Stomach smooth muscle (tissue), 2 donors: Measurements from ENCODE around the gene RAB21.
"Not testable (repeated sequence)": the region's sequence is repeated elsewhere in the genome, so short reads cannot be mapped to it uniquely, and the experiment has no call there.

Source experiments
- H3K27ac ChIP-seq: one replicate; pipeline ENCODE4 v1.7.0; 2013; ENCODE audit warnings: mild to moderate bottlenecking, low read length, inconsistent platforms
- H3K27me3 ChIP-seq, 2 donors: one replicate each; pipeline ENCODE4 v1.7.0; 2013; ENCODE audit warnings: low read length in 2 of 2; ENCODE audit not compliant: insufficient read depth in 2 of 2, control insufficient read depth in 1 of 2
- H3K36me3 ChIP-seq, 2 donors: one replicate each; pipeline ENCODE4 v1.7.0; 2013; ENCODE audit warnings: low read length in 2 of 2; ENCODE audit not compliant: control insufficient read depth in 2 of 2, insufficient read depth in 2 of 2
- H3K4me1 ChIP-seq: one replicate; pipeline ENCODE4 v1.7.0; 2013; ENCODE audit warnings: low read length; ENCODE audit not compliant: control insufficient read depth, insufficient read depth
- H3K4me3 ChIP-seq, 2 donors: one replicate each; pipeline ENCODE4 v1.7.0; 2013; ENCODE audit warnings: low read length in 2 of 2
- H3K9ac ChIP-seq, 2 donors: one replicate each; pipeline ENCODE4 v1.7.0; 2013; ENCODE audit warnings: low read length in 2 of 2, mild to moderate bottlenecking in 1 of 2
- H3K9me3 ChIP-seq, 2 donors: one replicate each; pipeline ENCODE4 v1.7.0; 2013; ENCODE audit warnings: low read length in 2 of 2; ENCODE audit not compliant: control insufficient read depth in 2 of 2
- donor health status: healthy.
- donor health status: Pancreatic carcinoma.

Gene RAB21

DNA sequence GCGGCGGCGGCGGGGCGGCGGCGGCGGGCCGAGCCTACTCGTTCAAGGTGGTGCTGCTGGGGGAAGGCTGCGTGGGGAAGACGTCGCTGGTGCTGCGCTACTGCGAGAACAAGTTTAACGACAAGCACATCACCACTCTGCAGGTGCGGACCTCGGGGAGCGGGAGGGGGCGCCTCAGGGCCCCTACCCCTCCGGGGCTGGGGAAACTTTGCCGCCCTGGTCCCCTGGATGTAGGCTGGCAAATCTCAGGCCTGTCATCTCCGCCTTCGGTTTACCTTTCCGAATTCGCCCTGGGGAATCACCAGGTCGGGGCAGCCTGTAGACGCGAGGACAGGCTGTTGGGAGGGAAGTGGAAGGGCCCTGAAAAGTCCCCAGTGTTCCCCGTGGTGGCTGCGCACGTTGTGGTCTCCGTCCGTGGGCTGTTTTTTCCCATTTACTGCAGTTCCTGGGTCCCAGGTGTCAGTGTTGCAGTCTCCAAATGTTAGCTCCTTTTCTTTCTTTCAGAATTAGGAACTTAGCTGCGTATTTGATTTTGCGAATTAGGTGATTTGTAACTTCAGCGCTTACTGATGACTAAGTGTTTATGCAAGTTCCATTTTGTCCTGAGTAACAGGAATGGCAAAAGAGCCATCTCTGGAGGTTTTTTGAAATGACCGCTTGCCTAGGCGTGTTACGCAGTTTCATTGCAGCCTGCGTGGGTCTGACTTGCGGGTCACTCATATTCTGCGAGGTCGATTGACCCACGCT is 656 bp downstream of the RAB21 start:
- Histone ChIP-seq H3K27me3 (no peaks in the 10 kb centered on the region), H3K36me3 (peaks cover 0 to 10% of the 10 kb centered on the region in 2 donors), H3K4me3 (peak overlapping the region; percentile 64 to 93), H3K9me3 (peaks cover 0 to 5% of the 10 kb centered on the region in 2 donors), H3K9ac (peak overlapping the region; percentile 81 to 93), H3K4me1 (peaks cover 7% of the 10 kb centered on the region), H3K27ac (peak overlapping the region; percentile 86)

DNA sequence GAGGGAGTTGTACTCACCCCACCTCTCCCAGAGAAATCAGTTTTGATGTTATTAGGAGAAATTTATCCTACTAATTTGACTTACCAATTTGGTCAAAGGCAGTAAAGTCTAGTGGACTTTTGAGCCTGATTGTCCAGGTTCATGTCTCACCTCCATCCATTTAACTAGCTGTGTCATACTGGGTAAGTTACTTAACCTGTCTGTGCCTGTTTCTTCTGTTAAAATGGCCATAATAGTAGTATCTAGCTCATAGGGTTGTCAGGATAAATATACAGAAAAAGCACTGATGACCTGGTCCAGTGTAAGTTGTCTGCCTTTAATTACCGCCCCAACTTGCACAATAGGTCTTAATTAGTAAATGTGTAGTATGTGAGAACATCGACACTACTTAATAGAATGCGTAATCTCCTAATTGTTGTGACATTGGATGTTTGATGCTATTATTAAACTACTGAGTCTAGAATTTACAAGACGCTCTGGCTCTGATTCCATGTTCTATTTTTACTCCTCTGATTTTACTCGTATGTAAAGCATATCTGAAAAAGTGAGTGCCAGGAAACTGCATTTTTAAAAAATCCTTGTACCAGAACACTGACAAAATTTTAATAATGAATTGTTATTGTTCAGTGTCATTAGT is 1.5 kb downstream of the RAB21 start:
- peaks cover 0 to 10% of the 10 kb centered on the region in 2 donors for H3K36me3 ChIP-seq

DNA sequence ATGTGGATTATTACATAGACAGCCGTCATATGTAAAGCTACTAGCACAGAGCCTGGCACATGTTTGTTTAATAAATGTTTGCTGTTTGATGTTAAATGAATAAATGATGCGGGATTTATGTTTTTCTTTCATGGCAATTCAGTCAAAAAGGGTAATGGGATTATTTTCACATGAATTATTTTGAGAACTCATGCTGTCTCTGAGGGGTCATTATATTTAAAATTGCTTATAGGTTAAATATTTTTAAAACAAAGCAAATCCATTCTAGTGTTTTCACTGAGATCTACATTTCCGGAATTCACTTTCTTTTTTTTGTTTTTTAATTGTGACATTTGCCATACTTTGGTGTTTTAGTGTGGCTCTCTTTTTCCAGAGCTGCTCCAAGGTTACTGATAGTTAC is 5.3 kb downstream of the RAB21 start:
- Histone ChIP-seq H3K4me1 (peaks cover 3% of the 10 kb centered on the region), H3K27me3 (no peaks in the 10 kb centered on the region), H3K4me3 (no peak overlapping the region), H3K9me3 (peaks cover 0 to 5% of the 10 kb centered on the region in 2 donors), H3K9ac (no peak overlapping the region), H3K36me3 (peaks cover 0 to 10% of the 10 kb centered on the region in 2 donors), H3K27ac (no peak overlapping the region)

More for the DNA sequence above, 1.5 kb downstream of the RAB21 start:
- H3K9me3 ChIP-seq = peaks cover 0 to 5% of the 10 kb centered on the region in 2 donors
- H3K27me3 ChIP-seq = no peaks in the 10 kb centered on the region
- H3K9ac ChIP-seq = peak overlapping the region; percentile 81 to 93
- peaks cover 7% of the 10 kb centered on the region for H3K4me1 ChIP-seq
- peak overlapping the region; percentile 86 for H3K27ac ChIP-seq
- H3K4me3 ChIP-seq = peak overlapping the region; percentile 64 to 93

DNA sequence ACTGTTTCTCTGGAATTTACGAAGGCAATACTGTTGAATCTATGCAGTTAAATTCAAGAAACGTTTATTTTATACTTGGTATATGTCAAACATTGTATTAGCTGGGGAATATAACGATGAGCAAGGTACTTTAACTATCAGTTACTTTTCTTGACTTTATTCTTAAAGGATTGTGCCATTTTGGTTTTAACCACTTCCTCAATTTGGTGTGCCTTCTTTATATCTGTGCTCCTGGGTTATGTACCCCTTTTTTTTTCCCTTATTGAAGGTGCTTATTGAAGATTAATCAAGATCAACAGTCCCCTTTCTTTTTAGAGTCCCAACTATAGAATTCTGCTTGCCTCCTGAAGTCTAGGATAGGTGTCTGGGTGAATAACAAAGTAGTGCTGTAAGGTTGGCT is 5.8 kb downstream of the RAB21 start:
- Histone ChIP-seq H3K27me3 (no peaks in the 10 kb centered on the region), H3K27ac (no peak overlapping the region), H3K9me3 (peaks cover 0 to 5% of the 10 kb centered on the region in 2 donors), H3K9ac (no peak overlapping the region), H3K36me3 (peaks cover 0 to 10% of the 10 kb centered on the region in 2 donors), H3K4me3 (no peak overlapping the region), H3K4me1 (peaks cover 3% of the 10 kb centered on the region)

DNA sequence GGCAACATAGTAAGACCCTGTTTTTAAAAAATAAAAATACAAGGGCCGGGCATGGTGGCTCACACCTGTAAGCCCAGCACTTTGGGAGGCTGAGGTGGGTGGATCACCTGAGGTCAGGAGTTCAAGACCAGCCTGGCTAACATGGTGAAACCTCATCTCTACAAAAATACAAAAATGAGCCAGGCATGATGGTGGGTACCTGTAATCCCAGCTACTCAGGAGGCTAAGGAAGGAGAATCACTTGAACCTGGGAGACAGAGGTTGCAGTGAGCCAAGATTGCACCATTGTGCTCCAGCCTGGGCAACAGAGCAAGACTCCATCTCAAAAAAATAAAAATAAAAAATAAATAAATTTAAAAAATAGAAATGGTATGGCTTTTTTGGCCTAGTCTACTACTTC is 6.7 kb downstream of the RAB21 start:
- not testable (repeated sequence) for H3K27me3 ChIP-seq, H3K4me3 ChIP-seq, H3K9ac ChIP-seq, H3K9me3 ChIP-seq, H3K4me1 ChIP-seq, H3K27ac ChIP-seq
- H3K36me3 ChIP-seq = peaks cover 0 to 10% of the 10 kb centered on the region in 2 donors

DNA sequence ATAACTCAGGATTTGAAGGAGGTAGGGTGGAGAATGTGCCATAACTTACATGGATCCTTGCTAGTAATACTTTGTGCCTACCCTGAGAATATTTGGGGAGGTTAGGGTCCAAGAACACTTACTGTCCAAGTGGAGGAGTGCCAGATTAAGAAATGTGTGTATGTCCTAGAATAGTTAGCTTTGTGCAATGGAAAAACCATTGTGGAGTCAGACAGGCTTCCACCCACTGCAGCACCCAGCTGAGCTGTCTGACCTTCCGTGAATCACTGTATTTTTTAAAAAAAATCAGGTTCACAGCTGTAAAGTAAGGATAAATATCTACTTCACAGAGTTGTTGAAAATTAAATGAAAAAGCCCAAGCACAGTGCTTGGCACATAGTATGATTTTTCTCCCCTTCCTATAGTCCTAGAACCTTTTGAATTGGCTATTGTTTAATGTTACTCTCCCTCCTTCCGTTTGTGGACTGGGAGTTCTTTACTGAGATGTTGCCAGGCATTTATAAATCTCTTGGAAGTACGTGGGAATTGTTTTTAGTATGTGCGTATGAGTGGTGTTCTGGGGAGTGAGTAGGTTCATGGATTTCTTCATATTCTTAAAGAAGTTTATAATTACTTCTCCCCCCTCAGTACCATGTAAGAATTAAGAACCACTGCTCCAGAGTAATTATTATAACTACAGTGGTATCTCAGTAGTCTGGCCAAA is 9.2 kb downstream of the RAB21 start:
- Histone ChIP-seq H3K4me1 (no peaks in the 10 kb centered on the region), H3K27ac (no peak overlapping the region), H3K4me3 (no peak overlapping the region), H3K36me3 (peaks cover 0 to 10% of the 10 kb centered on the region in 2 donors), H3K9me3 (peaks cover 0 to 5% of the 10 kb centered on the region in 2 donors), H3K27me3 (no peaks in the 10 kb centered on the region), H3K9ac (no peak overlapping the region)

DNA sequence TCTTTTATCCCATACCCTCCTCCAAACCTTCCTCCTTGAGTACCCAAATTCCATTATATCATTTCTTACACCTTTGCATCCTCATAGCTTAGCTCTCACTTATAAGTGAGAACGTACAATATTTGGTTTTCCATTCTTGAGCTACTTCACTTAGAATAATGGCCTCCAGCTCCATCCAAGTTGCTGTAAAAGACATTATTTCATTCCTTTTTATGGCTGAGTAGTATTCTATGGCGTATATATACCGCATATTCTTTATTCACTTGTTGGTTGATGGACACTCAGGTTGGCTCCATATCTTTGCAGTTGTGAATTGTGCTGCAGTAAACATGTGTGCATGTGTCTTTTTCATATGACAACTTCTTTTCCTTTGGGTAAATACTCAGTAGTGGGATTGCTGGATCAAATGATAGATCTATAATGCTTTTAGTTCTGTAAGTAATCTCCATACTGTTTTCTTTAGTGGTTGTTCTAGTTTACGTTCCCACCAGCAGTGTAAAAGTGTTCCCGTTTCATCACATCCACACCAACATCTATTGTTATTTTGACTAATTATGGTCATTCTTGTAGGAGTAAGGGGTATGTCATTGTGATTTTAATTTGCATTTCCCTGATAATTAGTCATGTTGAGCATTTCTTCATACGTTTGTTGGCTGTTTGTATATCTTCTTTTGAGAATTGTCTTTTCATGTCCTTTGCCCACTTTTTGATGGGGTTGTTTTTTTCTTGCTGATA is 10.1 kb downstream of the RAB21 start:
- Histone ChIP-seq H3K4me3 (no peak overlapping the region), H3K9me3 (no peaks in the 10 kb centered on the region), H3K27ac (no peak overlapping the region), H3K4me1 (no peaks in the 10 kb centered on the region), H3K36me3 (peaks cover 0 to 1% of the 10 kb centered on the region in 2 donors), H3K27me3 (no peaks in the 10 kb centered on the region), H3K9ac (no peak overlapping the region)

DNA sequence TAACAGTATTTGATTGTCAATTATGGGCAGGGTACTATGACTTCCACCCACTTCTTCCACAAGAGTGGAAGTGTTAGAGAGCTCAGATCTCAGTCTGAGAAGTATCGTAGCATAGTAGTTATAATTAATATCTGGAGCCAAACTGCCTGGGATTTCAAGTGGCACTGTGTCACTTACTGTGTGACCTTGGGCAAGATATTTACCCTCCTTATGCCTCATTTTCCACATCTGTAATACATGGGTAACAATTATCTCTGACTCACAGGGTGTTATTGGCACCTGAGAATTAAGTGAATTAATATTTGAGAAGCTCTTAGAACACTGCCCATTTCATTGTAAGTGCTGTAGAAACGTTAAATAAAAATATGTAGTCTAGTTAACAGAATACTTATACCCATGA is 11.5 kb downstream of the RAB21 start:
- Histone ChIP-seq H3K4me3 (no peak overlapping the region), H3K36me3 (peaks cover 0 to 3% of the 10 kb centered on the region in 2 donors), H3K4me1 (no peaks in the 10 kb centered on the region), H3K9ac (no peak overlapping the region), H3K27ac (no peak overlapping the region), H3K27me3 (no peaks in the 10 kb centered on the region), H3K9me3 (no peaks in the 10 kb centered on the region)

DNA sequence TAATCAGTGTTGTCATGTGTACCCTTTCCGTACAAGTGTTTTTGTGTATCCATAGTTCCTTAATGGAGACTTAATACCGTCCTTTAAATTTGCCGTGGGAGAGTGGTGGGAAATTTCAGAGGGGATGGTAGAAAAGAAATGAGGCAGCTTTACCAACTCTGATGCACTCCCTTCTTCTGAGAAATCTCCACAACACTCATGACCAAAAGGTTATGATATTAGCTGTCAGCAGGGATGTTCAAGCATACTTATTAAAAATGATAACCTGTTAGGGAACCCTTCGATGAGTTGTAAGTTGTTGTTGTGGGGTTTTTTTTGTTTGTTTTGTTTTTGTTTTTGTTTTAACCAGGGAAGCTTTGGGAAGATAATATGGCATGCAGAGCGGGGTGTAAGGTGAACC is 12.5 kb downstream of the RAB21 start:
- no peaks in the 10 kb centered on the region for H3K4me1 ChIP-seq
- no peaks in the 10 kb centered on the region for H3K27me3 ChIP-seq
- H3K4me3 ChIP-seq = no peak overlapping the region
- H3K36me3 ChIP-seq = peaks cover 0 to 7% of the 10 kb centered on the region in 2 donors
- H3K9ac ChIP-seq = no peak overlapping the region
- no peaks in the 10 kb centered on the region for H3K9me3 ChIP-seq
- no peak overlapping the region for H3K27ac ChIP-seq

DNA sequence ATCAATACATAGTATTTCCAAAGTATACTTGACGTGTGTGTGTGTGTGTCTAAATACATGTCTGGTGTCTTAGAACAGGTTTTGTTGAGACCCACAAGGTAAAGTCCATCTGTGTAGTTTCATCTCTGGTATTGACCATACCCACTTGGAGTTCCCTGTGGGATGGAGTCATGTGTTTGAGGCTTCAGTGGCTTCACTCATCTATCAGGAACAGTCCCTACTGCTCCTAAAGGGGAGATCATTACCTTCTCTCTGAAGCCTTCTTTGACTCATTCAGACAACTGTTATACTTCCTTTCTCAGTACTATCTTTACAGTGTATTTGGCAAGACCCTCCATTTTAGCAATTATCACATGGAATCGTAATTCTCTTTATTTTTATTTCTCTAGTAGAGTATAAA is 14.2 kb downstream of the RAB21 start:
- H3K4me1 ChIP-seq = no peaks in the 10 kb centered on the region
- H3K9me3 ChIP-seq = no peaks in the 10 kb centered on the region

More for the DNA sequence above, 14.2 kb downstream of the RAB21 start:
- Histone ChIP-seq H3K9ac (no peak overlapping the region), H3K27me3 (no peaks in the 10 kb centered on the region), H3K27ac (no peak overlapping the region), H3K36me3 (peaks cover 0 to 15% of the 10 kb centered on the region in 2 donors), H3K4me3 (no peak overlapping the region)
